ENCODE data around the gene EFNA3.

Gene EFNA3

GRCh38 chr1:155078469-155079209 is at the start of gene EFNA3:
Gene EFNA3, plus strand, starts transcription at chr1:155078837. Its CDS starts 105 bp downstream, at chr1:155078942.
- DNase-seq (ENCODE audit: low read depth, low spot score): no peak

- no peak for DNase-seq (ENCODE audit: low read depth, low spot score)
These were observed 49.0 kb upstream of the EFNA3 start for GRCh38 chr1:155029513-155030242.

DNA sequence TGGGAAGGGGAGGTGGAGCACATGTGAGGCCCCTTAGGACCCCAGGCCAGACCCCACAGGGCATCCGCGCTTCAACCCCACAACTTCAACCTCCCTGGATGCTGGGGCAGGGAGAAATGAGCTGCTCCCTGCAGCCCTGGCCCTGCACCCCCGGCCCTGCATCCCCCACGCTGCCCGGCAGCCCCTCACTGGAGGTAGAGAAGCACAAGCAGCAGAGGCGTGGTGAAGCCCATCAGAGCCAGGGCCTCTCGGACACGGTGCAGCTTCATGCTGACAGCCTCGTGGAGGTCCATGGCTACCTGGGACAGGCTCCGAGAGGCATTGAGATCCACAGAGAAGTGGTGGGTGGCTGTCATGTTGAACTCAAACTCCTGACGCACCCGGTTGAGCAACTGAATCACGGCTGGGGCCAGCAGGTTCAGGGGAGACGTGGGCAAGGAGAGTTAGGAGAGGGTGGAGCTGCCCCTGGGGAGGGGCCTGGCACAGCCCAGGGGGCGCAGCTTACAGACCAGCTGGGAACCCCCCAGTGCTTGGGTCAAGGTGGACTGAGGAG is 48.3 kb upstream of the EFNA3 start:
- DNase-seq (ENCODE audit: low read depth, low spot score): no peak

GRCh38 chr1:155030899-155031298 is 47.7 kb upstream of the EFNA3 start:
- no peak for DNase-seq (ENCODE audit: low read depth, low spot score)

- no peak for DNase-seq (ENCODE audit: low read depth, low spot score)
These were observed 45.8 kb upstream of the EFNA3 start for GRCh38 chr1:155032886-155033285.

GRCh38 chr1:155033524-155033923 is 45.1 kb upstream of the EFNA3 start, which contains the start of the genes DCST1 and DCST2:
Gene DCST1, plus strand, starts transcription at chr1:155033824. Its CDS starts 213 bp downstream, at chr1:155034037.
Gene DCST2, minus strand, starts transcription at chr1:155033781. Its CDS starts 80 bp downstream, at chr1:155033701.
- DNase-seq (ENCODE audit: low read depth, low spot score): no peak

GRCh38 chr1:155034318-155035208 is 44.1 kb upstream of the EFNA3 start:
- DNase-seq (ENCODE audit: low read depth, low spot score): no peak

DNA sequence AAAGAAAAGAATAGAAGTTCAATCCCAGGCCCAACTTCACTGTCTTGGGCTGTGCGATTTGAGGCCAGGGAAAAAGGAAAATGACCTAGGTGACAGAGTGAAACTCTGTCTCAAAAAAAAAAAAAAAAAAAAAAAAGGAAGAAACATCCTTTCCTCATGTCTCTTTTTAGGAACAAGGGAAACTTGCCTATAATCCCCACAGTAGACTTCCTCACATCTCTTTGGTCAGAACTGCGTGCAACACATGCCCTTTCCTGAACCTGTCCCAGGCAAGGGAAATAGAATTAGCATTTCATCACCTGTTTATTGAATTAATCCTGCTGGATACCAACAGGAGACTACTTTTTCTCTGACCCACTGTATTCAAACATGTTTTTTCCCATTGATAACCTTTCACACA is 42.7 kb upstream of the EFNA3 start:
- DNase-seq (ENCODE audit: low read depth, low spot score): no peak

- DNase-seq (ENCODE audit: low read depth, low spot score): no peak
These were observed 41.6 kb upstream of the EFNA3 start for GRCh38 chr1:155037043-155037442.

DNA sequence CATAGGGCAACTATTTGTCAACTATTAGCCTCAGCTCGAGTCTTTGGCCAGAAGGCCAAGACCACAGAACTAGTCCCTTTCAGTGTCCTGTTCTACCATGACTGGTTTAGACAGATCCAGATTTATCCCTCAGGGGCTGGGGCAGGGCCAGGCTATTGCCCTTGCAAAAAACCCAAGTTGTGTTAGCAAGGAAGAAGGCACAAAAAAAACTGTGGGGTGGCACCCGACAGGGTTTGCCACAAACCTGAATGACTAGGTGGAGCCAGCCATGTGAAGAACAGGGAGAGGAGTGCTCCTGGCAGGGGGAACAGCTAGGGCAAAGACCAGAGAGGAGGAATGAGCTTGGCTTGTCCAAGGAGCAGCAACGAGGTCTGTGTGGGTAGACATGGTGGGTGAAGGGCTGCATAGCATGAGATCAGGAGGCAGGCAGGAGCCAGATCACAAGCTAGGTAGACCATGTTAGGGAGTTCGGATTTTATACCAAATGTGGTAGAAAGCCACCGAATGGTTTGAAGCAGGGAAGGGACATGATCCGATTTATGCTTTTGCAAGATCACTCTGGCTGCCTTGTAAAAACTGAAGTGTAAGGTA is 40.7 kb upstream of the EFNA3 start:
- DNase-seq (ENCODE audit: low read depth, low spot score): no peak

DNA sequence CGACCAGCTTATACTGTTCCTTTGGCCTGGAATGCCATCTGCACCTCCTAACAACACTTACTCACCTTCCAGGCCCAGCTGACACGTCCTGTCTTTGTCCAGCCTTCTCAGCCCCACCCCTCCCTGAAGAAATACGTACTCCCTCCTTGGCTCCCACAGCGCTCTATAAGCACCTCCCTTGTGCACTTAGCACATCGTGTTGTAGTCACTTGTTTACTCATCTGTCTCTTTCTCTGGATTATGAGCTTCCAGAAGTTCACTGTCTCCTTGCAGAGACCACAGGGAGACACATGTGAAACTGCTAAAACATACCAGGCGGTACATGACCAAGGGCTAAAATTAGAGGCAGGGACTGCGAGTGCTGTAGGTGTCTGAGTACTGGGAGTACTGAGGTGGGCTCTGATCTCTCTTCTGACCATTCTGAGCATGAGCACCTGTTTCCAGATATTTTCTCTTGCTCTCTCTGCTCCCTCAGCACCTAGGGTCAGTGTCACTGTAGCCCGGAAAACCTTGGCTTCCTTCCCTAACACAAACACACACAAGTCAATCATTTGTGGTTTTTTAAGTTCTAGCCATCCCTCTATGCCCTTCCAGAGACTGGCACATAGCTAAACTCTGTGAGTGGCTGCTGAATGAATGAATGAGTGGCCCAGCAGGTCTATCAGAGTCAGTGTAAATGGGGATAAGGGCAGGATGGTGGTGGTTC is 39.9 kb upstream of the EFNA3 start:
- DNase-seq (ENCODE audit: low read depth, low spot score): peak; percentile 34

GRCh38 chr1:155039308-155039669 is 39.3 kb upstream of the EFNA3 start:
- no peak for DNase-seq (ENCODE audit: low read depth, low spot score)

DNA sequence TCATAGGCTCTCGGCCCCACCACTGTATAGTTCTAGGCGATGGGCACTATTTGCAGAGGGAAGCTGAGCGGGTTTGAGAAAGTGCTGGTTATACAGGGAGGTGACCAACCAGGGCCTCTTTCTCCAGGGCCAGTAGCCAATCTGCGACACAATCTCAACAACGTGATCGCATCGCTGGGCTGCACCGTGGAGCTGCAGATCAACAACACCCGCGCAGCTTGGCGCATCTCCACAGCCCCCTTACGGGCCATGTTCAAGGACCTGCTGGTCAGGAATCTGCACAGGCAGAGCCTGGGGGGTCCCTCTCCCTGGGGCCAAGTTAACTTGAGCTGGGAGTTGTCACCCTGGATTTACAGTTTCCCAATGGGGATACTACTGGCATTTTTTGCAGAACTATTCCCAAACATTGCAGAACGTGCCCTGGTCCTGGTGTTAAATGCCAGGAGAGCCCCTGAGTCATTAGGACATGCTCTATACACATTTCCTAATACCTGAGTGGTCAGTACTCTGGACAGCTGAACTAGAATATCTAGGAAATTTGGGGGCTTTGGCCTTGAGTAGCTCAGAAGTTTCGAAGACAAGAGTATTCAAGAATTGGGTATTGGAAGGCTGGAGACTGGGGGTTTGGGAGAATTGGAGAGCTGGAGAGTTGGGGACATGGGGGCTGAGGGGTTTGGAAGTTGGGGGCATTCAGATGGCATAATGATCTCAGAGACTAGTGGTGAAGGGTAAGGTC is 38.1 kb upstream of the EFNA3 start:
- DNase-seq (ENCODE audit: low read depth, low spot score): no peak

DNA sequence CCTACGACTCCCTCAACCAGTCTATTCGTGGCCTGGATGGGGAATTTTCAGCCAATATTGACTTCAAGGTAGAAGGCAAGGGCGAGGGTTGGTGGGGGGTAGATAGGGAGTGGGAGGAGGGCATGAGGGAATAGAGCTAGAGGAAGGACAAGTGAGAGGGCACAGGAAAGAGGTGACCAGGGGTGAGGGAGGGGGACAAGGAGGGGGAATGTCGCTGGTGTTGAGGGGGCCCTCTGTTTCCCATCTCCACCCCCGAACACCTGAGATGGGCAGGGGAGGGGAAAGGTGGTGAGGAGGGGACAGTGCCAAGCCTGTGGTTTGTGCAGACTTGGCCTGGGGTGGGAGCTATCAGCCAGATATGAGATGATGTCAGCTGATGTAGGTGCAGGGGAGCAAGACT is 35.8 kb upstream of the EFNA3 start:
- DNase-seq (ENCODE audit: low read depth, low spot score): no peak

GRCh38 chr1:155043301-155043702 is 35.3 kb upstream of the EFNA3 start:
- no peak for DNase-seq (ENCODE audit: low read depth, low spot score)

- no peak for DNase-seq (ENCODE audit: low read depth, low spot score)
These were observed 34.8 kb upstream of the EFNA3 start for GRCh38 chr1:155043793-155044192.

DNA sequence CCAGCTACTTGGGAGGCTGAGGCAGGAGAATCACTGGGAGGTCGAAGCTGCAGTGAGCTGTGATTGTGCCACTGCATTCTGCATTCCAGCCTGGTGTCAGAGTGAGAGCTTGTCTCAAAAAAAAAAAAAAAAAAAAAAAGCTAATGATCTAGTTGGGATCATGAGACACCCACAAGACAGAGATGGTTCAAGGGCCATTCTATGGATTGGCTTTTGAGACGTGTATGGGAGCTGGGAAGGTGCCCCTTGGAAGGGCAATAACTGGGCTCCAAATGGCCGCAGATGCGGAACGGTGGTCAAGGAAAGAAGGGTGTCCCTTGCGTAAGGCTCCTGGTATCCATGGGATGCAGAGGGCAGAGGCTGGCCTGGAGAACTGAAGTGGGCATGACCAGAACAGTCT is 34.3 kb upstream of the EFNA3 start:
- DNase-seq (ENCODE audit: low read depth, low spot score): no peak

DNA sequence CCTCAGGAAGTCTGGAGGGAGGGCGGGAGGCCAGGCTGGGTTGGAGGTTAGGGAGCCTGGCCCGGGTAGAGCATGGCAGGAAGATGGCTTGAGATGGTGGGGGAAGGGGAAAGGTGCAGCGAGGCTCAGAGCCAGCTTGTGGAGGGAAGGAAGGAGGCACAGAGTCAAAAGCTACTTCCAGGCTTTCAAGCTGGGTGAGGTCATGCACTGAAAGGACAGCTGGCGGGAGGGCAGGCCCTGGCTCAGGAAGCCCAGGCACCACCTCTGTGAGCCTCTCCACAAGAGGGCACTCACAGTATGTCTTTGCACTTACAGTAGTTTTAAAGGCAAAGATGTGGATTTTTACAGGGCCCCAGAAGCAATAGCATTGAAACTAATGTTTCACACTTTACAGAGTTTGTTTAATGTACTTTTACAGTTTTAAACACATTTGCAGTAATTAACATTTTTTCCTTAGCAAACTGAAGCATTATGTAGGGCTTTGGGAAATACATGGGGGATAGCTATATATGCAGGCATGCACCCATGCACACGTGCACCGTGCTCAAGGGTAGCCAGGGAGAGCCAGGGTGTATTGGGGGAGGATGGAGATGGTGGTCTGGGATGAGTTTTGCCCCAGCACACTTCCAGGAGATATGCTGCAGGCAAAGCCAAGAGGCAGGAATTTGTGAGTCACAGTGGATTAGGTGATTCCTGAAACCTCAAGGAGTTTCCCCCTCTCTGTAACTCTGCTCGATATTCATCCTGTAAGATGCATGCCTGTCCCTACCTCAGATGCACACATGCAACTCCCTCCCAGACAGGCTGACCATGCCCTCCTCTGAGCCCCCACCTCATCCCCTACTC is 33.6 kb upstream of the EFNA3 start:
- DNase-seq (ENCODE audit: low read depth, low spot score): peak; percentile 87
